ENCODE data around the gene TGIF2.
A peak's percentile ranks its signal among the peaks of the same experiment; 100 is the strongest.

Gene TGIF2

GRCh38 chr20:36584018-36584481, 10.7 kb downstream of the TGIF2 start:
- Histone ChIP-seq H3K27me3 (ENCODE audit: control insufficient read depth, insufficient read depth, low read length) (no peaks in the 10 kb centered on the region), H3K27ac (no peak overlapping the region), H3K4me2 (ENCODE audit: low read length) (no peak overlapping the region), H3K9me3 (ENCODE audit: control insufficient read depth, low read length) (no peaks in the 10 kb centered on the region), H3K4me1 (no peaks in the 10 kb centered on the region), H3K79me2 (peaks cover 3% of the 10 kb centered on the region), H3K36me3 (ENCODE audit: control insufficient read depth, insufficient read depth, low read length) (no peaks in the 10 kb centered on the region), H3K4me3 (ENCODE audit: low read depth, low read length) (no peak overlapping the region), H2AFZ (no peak overlapping the region), H3K9ac (no peak overlapping the region)
- no peak for TF ChIP-seq CTCF (IDR thresholded peaks at IDR 0.05)

GRCh38 chr20:36585410-36586125, 12.2 kb downstream of the TGIF2 start:
- Histone ChIP-seq H3K9me3 (ENCODE audit: control insufficient read depth, low read length) (no peaks in the 10 kb centered on the region), H3K27ac (no peak overlapping the region), H3K4me1 (no peaks in the 10 kb centered on the region), H3K36me3 (ENCODE audit: control insufficient read depth, insufficient read depth, low read length) (no peaks in the 10 kb centered on the region), H3K9ac (no peak overlapping the region), H3K4me3 (ENCODE audit: low read depth, low read length) (no peak overlapping the region), H2AFZ (no peak overlapping the region), H3K27me3 (ENCODE audit: control insufficient read depth, insufficient read depth, low read length) (no peaks in the 10 kb centered on the region), H3K4me2 (ENCODE audit: low read length) (no peak overlapping the region), H3K79me2 (no peaks in the 10 kb centered on the region)
- no peak for TF ChIP-seq CTCF (IDR thresholded peaks at IDR 0.05)

GRCh38 chr20:36587388-36588070, 14.1 kb downstream of the TGIF2 start:
- Histone ChIP-seq H2AFZ (no peak overlapping the region), H3K4me2 (ENCODE audit: low read length) (no peak overlapping the region), H3K4me1 (peaks cover 10% of the 10 kb centered on the region), H3K27ac (no peak overlapping the region), H3K9ac (no peak overlapping the region), H3K27me3 (ENCODE audit: control insufficient read depth, insufficient read depth, low read length) (no peaks in the 10 kb centered on the region), H3K4me3 (ENCODE audit: low read depth, low read length) (no peak overlapping the region), H3K79me2 (no peaks in the 10 kb centered on the region), H3K36me3 (ENCODE audit: control insufficient read depth, insufficient read depth, low read length) (no peaks in the 10 kb centered on the region), H3K9me3 (ENCODE audit: control insufficient read depth, low read length) (no peaks in the 10 kb centered on the region)
- no peak for TF ChIP-seq CTCF (IDR thresholded peaks at IDR 0.05)

- peak overlapping the region; percentile 8 for H3K4me2 ChIP-seq (ENCODE audit: low read length)
- H3K4me3 ChIP-seq (ENCODE audit: low read depth, low read length) = no peak overlapping the region
- H3K27ac ChIP-seq = peak overlapping the region; percentile 59
- peaks cover 10% of the 10 kb centered on the region for H3K4me1 ChIP-seq
- no peak overlapping the region for H2AFZ ChIP-seq
- H3K36me3 ChIP-seq (ENCODE audit: control insufficient read depth, insufficient read depth, low read length) = no peaks in the 10 kb centered on the region
- H3K79me2 ChIP-seq = no peaks in the 10 kb centered on the region
- H3K27me3 ChIP-seq (ENCODE audit: control insufficient read depth, insufficient read depth, low read length) = no peaks in the 10 kb centered on the region
- no peak overlapping the region for H3K9ac ChIP-seq
- no peaks in the 10 kb centered on the region for H3K9me3 ChIP-seq (ENCODE audit: control insufficient read depth, low read length)
- no peak for TF ChIP-seq CTCF (IDR thresholded peaks at IDR 0.05)
Observed at GRCh38 chr20:36591281-36591680, 17.9 kb downstream of the TGIF2 start.

Measured in parathyroid adenoma (tissue), 2 donors.